Measurements from ENCODE around the gene PTPRN2. TPM values are rescaled to one million over a fixed set of nuclear protein-coding genes. Genes with fewer than 3 reads are reported as not detected.

Gene PTPRN2
- total RNA-seq, 1 experiment from 2014 or later, result 2.1 TPM

DNA sequence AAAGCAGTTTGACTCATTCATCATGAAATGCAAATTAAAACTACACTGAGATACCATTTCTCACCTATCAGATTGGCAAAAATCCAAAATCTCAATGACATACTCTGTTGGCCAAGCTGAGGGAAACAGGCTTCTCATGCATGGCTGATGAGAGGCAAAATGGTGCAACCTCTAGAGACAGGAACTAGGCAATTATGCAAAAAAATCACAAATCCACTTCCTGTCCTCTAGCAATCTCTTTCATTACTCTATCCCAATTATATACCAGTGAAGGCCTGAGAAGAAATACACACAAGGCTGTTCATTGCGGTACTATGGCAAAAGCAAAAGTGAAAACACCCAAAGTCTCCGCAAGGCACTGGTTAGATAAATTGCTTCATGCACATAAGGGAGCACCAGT lies 25.9 kb upstream of the PTPRN2 start (continued):
- no peak for TF ChIP-seq FOSL1 (IDR thresholded peaks at IDR 0.05; ENCODE audit: low read depth)

DNA sequence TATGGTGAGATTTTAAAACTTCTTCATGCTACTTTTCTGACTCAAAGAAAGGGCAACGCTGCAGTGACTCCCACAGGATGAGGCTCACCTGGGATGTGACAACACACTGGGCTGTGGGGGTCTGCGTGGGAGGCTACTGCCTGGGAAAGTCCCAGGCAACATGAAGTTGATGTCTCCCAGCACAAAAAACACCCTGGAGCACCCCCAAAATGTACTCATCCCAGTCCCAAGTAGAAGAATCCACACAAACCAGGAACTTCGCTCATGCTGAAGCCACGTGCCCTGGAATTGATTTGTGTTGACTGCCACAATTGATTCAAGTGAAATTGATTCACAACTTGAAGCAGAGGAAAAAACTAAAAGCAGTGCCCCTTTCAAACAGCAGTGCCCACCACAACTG lies 24.9 kb upstream of the PTPRN2 start:
- H3K27me3 ChIP-seq (ENCODE audit: insufficient read depth, low read length), result no peaks in the 10 kb centered on the region
- H2AFZ ChIP-seq (ENCODE audit: low read depth, low read length, poor library complexity, severe bottlenecking), result no peak overlapping the region
- H3K9me3 ChIP-seq (ENCODE audit: control insufficient read depth in 1 of 2, insufficient read depth in 1 of 2, low read depth in 1 of 2, low read length in 2 of 2), result no peaks in the 10 kb centered on the region
- no peaks in the 10 kb centered on the region; a peak in 3 of 4 replicates for H3K36me3 ChIP-seq (ENCODE audit: control insufficient read depth in 1 of 2, insufficient read depth in 2 of 2, low read length in 2 of 2)
- H3K27ac ChIP-seq (ENCODE audit: low read depth, low read length), result no peak overlapping the region
- no TSS peak for BruUV-seq (replicated peaks)
- RAD21 ChIA-PET (ENCODE audit: low non-redundant PET in 1 of 2, low total read pairs in 2 of 2, uncharacterized antibody in 2 of 2, unreplicated experiment in 2 of 2), result no interaction called here
- no peak for TF ChIP-seq SIN3A (IDR thresholded peaks at IDR 0.05; ENCODE audit: low read depth)
- TF ChIP-seq, protein P1, sequence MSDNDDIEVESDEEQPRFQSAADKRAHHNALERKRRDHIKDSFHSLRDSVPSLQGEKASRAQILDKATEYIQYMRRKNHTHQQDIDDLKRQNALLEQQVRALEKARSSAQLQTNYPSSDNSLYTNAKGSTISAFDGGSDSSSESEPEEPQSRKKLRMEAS (IDR thresholded peaks at IDR 0.05), result no peak
- TF ChIP-seq RAD21 (IDR thresholded peaks at IDR 0.05; ENCODE audit: low read depth), result no peak
- TF ChIP-seq, protein P2, sequence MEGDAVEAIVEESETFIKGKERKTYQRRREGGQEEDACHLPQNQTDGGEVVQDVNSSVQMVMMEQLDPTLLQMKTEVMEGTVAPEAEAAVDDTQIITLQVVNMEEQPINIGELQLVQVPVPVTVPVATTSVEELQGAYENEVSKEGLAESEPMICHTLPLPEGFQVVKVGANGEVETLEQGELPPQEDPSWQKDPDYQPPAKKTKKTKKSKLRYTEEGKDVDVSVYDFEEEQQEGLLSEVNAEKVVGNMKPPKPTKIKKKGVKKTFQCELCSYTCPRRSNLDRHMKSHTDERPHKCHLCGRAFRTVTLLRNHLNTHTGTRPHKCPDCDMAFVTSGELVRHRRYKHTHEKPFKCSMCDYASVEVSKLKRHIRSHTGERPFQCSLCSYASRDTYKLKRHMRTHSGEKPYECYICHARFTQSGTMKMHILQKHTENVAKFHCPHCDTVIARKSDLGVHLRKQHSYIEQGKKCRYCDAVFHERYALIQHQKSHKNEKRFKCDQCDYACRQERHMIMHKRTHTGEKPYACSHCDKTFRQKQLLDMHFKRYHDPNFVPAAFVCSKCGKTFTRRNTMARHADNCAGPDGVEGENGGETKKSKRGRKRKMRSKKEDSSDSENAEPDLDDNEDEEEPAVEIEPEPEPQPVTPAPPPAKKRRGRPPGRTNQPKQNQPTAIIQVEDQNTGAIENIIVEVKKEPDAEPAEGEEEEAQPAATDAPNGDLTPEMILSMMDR (IDR thresholded peaks at IDR 0.05 in 2 of 3, conservative IDR thresholded peaks at IDR 0.05 in 1 of 3; ENCODE audit: borderline replicate concordance in 1 of 3, insufficient read depth in 1 of 3, low read depth in 2 of 3, low read length in 2 of 3), result no peak
- TF ChIP-seq EZH2 (IDR thresholded peaks at IDR 0.05), result no peak
- no peak for TF ChIP-seq YY1 (IDR thresholded peaks at IDR 0.05; ENCODE audit: extremely low read depth, insufficient replicate concordance, low read depth, low read length)
- no peak for TF ChIP-seq POLR2A (IDR thresholded peaks at IDR 0.05; ENCODE audit: borderline replicate concordance, extremely low read depth, insufficient read depth, insufficient read length)
- TF ChIP-seq SP1 (IDR thresholded peaks at IDR 0.05; ENCODE audit: low read depth), result no peak
- no peak for TF ChIP-seq SRF (IDR thresholded peaks at IDR 0.05; ENCODE audit: low read depth)
- TF ChIP-seq CBX3 (IDR thresholded peaks at IDR 0.05; ENCODE audit: low read depth), result no peak
- TF ChIP-seq EZH2phosphoT487 (IDR thresholded peaks at IDR 0.05; ENCODE audit: borderline replicate concordance), result no peak
- H3K9ac ChIP-seq (ENCODE audit: low read length), result no peak overlapping the region
- POLR2A ChIA-PET, result no interaction called here
- no peak overlapping the region for H3K4me2 ChIP-seq (ENCODE audit: low read length)
- no peaks in the 10 kb centered on the region for H4K20me1 ChIP-seq (ENCODE audit: insufficient read depth)
- no peaks in the 10 kb centered on the region for H3K79me2 ChIP-seq (ENCODE audit: insufficient read depth, low read length)
- no peaks in the 10 kb centered on the region for H3K9me2 ChIP-seq (ENCODE audit: insufficient read depth)
- no peaks in the 10 kb centered on the region for H3K4me1 ChIP-seq (ENCODE audit: control insufficient read depth in 1 of 2, insufficient read depth in 2 of 2, low read length in 2 of 2)
- no peak overlapping the region for H3K4me3 ChIP-seq (replicated peaks in 1 of 2; ENCODE audit: low read depth in 1 of 2, low read length in 2 of 2)
- intact Hi-C loops (cut with micrococcal nuclease), result no loop called here
- DNase-seq (ENCODE audit: low read depth, low spot score) (no peak), ATAC-seq (no peak)
- CTCF ChIA-PET, result no interaction called here
